GM19467 (cell line): Measurements from ENCODE around the gene MOV10.

ENCODE experiments used
- ATAC-seq: cut with Tn5 transposase; IDR thresholded peaks from one replicate; pipeline ENCODE4 v1.9.1; 2021; ENCODE audit warnings: mild to moderate bottlenecking, moderate library complexity; ENCODE audit not compliant: unreplicated experiment

MOV10 gene

GRCh38 chr1:112698366-112699310 lies 24.2 kb downstream of the MOV10 start:
- no peak for ATAC-seq

GRCh38 chr1:112699425-112700144 lies 25.1 kb downstream of the MOV10 start:
- no peak for ATAC-seq

- no peak for ATAC-seq
These were observed 26.1 kb downstream of the MOV10 start for GRCh38 chr1:112700290-112701226.

- no peak for ATAC-seq
These were observed 27.0 kb downstream of the MOV10 start for GRCh38 chr1:112701227-112702066.

- no peak for ATAC-seq
These were observed 27.6 kb downstream of the MOV10 start for GRCh38 chr1:112702067-112702395.

GRCh38 chr1:112702420-112703261 lies 28.2 kb downstream of the MOV10 start:
- ATAC-seq, result no peak

- no peak for ATAC-seq
These were observed 29.2 kb downstream of the MOV10 start for GRCh38 chr1:112703706-112704105.

GRCh38 chr1:112704391-112704933 lies 30.0 kb downstream of the MOV10 start:
- no peak for ATAC-seq

- ATAC-seq, result peak; percentile 47
These were observed 30.6 kb downstream of the MOV10 start for GRCh38 chr1:112704934-112705627.

- peak; percentile 50 for ATAC-seq
These were observed 32.2 kb downstream of the MOV10 start, which contains the start of gene RHOC for GRCh38 chr1:112706505-112707220. RHOC (minus strand) TSS chr1:112707127; CDS start chr1:112703799, 3,328 bp downstream.

- peak; percentile 63 for ATAC-seq
These were observed 33.0 kb downstream of the MOV10 start for GRCh38 chr1:112707221-112708001.

- no peak for ATAC-seq
These were observed 33.6 kb downstream of the MOV10 start for GRCh38 chr1:112708002-112708448.

GRCh38 chr1:112708489-112708888 lies 34.0 kb downstream of the MOV10 start:
- ATAC-seq, result no peak

GRCh38 chr1:112710159-112710558 lies 35.7 kb downstream of the MOV10 start:
- ATAC-seq, result no peak

GRCh38 chr1:112710586-112710985 lies 36.1 kb downstream of the MOV10 start:
- ATAC-seq, result no peak

GRCh38 chr1:112711041-112711440 lies 36.6 kb downstream of the MOV10 start:
- no peak for ATAC-seq

- no peak for ATAC-seq
These were observed 37.2 kb downstream of the MOV10 start for GRCh38 chr1:112711670-112712069.
